GM12865 (cell line): ENCODE data around the gene CNPY2.
"Not testable (repeated sequence)": the region's sequence is repeated elsewhere in the genome, so short reads cannot be mapped to it uniquely, and the experiment has no call there.

Source experiments
- DNase-seq: peaks from one replicate; pipeline ENCODE4 v3.0.0; 2010; ENCODE audit warnings: low read depth
- H3K4me3 ChIP-seq: 2 replicates; pipeline ENCODE4 v1.5.1; 2011; ENCODE audit warnings: mild to moderate bottlenecking, low read depth, low read length, control low read depth
- TF ChIP-seq, protein P1 (sequence below): IDR thresholded peaks from 2 replicates; pipeline ENCODE4 v1.5.1; 2011; ENCODE audit warnings: low read length, control low read depth, low read depth, inconsistent platforms; ENCODE audit not compliant: insufficient read depth; ENCODE audit errors: missing control alignments

The CNPY2 gene

DNA sequence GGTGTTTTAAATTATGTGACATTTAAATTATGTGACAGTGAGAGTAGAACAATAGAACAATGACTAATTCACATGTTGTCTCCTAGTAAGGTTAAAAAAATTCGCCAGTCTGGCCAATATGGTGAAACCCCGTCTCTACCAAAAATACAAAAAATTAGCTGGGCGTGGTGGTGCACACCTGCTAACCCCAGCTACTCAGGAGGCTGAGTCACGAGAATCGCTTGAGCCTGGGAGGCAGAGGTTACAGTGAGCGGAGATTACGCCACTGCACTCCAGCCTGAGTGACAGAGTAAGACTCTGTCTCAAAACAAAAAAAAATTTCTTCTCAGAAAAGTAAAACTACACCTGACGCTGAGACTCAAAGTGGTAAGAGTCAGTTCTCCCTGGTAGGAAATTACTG lies 18.4 kb downstream of the CNPY2 start:
- TF ChIP-seq, protein P1, sequence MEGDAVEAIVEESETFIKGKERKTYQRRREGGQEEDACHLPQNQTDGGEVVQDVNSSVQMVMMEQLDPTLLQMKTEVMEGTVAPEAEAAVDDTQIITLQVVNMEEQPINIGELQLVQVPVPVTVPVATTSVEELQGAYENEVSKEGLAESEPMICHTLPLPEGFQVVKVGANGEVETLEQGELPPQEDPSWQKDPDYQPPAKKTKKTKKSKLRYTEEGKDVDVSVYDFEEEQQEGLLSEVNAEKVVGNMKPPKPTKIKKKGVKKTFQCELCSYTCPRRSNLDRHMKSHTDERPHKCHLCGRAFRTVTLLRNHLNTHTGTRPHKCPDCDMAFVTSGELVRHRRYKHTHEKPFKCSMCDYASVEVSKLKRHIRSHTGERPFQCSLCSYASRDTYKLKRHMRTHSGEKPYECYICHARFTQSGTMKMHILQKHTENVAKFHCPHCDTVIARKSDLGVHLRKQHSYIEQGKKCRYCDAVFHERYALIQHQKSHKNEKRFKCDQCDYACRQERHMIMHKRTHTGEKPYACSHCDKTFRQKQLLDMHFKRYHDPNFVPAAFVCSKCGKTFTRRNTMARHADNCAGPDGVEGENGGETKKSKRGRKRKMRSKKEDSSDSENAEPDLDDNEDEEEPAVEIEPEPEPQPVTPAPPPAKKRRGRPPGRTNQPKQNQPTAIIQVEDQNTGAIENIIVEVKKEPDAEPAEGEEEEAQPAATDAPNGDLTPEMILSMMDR, result no peak
- H3K4me3 ChIP-seq, result no peak overlapping the region
- no peak for DNase-seq

DNA sequence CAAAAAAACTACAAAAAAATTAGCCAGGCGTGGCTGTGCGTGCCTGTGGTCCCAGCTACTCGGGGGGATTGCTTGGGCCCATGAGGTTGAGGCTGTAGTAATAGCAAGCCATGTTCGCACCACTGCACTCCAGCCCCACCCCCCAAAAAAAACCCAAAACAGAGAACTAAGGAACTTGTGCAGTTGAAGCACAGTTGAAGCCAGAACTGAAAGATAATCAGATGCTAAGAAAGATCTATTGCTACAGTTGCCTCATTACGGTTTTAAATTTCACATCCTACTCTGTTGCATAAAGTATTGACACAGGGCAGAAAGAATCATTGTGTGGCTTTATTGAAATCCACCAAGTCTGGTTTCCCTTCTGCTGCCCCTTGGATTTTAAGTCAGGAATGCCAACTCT lies 19.5 kb downstream of the CNPY2 start:
- DNase-seq, result peak; percentile 27
- H3K4me3 ChIP-seq, result no peak overlapping the region
- TF ChIP-seq, protein P1, result no peak

DNA sequence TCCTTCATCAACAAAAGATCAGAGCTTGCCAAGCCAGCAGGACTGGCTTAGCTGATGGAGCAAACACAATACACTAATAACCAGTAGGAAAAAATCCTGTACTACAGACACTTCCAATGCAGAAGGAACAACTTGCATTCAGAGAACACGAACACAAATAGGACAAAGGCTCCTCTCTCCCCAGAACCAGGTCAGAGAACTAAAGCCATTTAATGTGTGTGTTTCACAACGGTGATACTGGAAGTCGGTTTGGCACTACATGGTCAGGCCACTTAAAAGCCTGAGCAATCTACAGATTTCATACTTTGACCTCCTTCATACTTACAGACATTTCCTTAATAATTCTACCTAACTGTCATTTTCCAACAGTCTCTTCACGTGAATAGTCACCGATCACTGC lies 22.0 kb downstream of the CNPY2 start:
- TF ChIP-seq, protein P1, result no peak
- H3K4me3 ChIP-seq, result no peak overlapping the region
- no peak for DNase-seq

DNA sequence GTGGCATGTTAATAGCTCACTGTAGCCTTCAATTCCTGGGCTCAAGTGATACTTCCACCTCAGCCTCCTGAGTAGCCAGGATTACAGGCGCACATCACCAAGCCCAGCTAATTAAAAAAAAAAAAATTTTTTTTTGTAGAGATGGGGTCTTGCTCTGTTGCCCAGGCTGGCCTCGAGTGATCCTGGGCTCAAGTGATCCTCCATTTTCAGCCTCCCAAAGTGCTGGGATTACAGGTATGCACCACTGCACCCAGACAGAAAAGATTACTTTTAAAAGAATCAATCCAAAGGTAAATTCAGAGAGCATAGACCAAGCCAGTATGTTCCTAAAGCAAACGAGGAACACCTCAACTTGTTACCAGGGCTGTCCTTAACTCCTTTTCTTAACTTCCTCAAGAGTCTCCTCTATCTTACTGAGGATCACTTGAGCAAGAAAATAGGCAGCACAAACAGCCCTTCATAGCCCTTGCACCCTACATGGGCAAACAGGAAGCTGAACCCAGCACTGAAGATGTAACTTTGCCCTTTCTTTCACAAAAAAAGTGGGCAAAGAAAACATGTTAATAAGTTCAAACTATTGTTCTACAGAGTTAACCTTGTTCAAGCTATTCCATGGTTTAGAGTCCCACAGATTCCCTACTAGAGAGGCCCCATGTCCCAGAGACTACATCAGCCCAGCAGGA lies 26.9 kb downstream of the CNPY2 start:
- no peak overlapping the region for H3K4me3 ChIP-seq
- TF ChIP-seq, protein P1, result no peak
- DNase-seq, result no peak

DNA sequence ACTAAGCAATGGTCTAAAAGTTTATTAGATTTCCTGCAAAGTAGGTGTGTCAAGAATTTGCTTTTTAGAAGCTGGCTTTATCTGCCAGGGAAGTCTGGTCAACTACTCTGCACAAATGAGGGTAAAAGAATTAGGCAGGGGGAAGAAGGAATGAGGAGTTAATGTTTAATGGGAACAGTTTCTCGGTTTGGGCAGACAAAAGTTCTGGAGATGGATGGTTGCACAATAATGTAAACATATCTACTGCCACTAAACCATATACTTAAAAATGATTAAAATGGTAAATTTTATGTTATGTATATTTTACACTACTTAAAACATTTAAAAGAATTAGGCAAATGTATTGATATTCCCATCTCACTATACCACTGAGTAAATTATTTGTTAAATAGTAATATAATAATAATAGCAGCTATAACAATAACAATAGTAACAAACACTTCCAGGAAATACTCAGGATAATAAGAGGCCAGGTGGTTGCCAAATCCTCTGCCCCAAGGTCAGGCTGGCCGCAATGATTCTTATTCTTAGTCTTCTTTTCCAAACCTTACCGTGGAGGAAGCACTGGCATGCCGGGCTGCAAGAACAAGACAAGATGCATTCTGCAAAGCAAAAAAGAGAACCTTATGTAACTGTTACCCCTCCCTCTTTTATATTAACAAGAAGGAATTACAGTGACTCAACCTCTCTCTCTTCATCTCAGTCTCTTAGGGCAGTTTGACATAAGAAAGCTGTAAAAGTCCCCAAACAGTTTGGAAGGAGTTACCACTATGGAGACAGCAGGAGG lies 29.6 kb downstream of the CNPY2 start:
- H3K4me3 ChIP-seq, result no peak overlapping the region
- DNase-seq, result no peak
- TF ChIP-seq, protein P1, result no peak

DNA sequence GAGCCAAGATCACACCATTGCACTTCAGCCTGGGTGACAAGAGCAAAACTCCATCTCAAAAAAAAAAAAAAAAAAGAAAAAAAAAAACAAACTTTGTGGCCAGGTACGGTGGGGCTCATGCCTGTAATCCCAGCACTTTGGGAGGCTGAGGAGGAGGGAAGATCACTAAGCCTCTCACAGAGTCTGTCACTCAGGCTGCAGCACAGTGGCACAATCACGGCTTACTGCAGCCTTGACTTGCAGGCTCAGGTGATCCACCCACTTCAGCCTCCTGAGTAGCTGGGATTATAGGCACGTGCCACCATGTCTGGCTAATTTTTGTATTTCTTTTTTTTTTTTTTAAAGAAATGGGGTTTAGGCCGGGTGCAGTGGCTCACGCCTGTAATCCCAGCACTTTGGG lies 31.5 kb downstream of the CNPY2 start:
- not testable (repeated sequence) for DNase-seq, H3K4me3 ChIP-seq

DNA sequence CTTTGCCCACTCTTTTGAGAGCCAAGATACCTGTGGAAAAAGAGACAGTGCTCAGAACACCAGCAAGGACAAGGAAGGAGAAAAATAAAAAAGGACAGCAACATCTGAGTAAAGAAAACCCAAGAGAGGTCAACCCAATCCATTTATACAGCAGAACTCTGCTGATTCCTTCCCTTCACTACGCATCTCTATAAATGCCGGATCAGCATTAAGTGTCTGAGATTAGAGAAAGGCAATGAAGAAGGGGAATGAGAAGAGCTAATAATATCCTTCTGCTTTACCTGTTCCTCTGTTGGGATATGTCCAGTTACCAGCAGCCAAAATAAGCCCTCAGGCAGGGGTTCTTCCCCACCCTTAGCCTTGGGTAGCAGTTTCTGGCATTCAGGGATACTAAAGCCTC lies 33.2 kb downstream of the CNPY2 start:
- TF ChIP-seq, protein P1, result no peak
- no peak overlapping the region for H3K4me3 ChIP-seq
- DNase-seq, result no peak
